WTC11 (cell line): Measurements from ENCODE around the gene WDFY4. TPM values are rescaled to one million over a fixed set of nuclear protein-coding genes. Genes with fewer than 3 reads are reported as not detected.

Experiments used
- ATAC-seq: fragments of 200-7000 bp; cut with Tn5 transposase; 2 replicates; pipeline ENCODE4 v1.10.0; 2021; ENCODE audit warnings: mild to moderate bottlenecking, moderate library complexity
- CTCF ChIA-PET: fragments of 300-600 bp; sonication (Branson Sonifier 250); formaldehyde crosslinking; loops from one replicate; lab custom pipeline; 2021; ENCODE audit warnings: antibody characterized with exemption; lab: Charles Lee
- POLR2A ChIA-PET: fragments of 350-600 bp; sonication (Branson Sonifier 250); formaldehyde crosslinking; loops from one replicate; lab custom pipeline; 2021; ENCODE audit warnings: antibody characterized with exemption; lab: Charles Lee
- DNase-seq: peaks from one replicate; pipeline ENCODE4 v3.0.0; 2021; ENCODE audit warnings: low spot score
- H3K27ac Mint-ChIP-seq: 2 replicates; pipeline ENCODE4 v1.8.0; 2021; ENCODE audit warnings: mixed read lengths
- H3K27me3 Mint-ChIP-seq: 2 replicates; pipeline ENCODE4 v1.8.0; 2021; ENCODE audit warnings: low read depth, mild to moderate bottlenecking, moderate library complexity, mixed read lengths
- H3K36me3 Mint-ChIP-seq: 2 replicates; pipeline ENCODE4 v1.8.0; 2021; ENCODE audit warnings: mixed read lengths
- H3K4me1 Mint-ChIP-seq: 2 replicates; pipeline ENCODE4 v1.8.0; 2022; ENCODE audit warnings: mixed read lengths
- H3K4me3 Mint-ChIP-seq: 2 replicates; pipeline ENCODE4 v1.8.0; 2021; ENCODE audit warnings: mild to moderate bottlenecking, moderate library complexity, mixed read lengths
- H3K9me3 Mint-ChIP-seq: 2 replicates; pipeline ENCODE4 v1.8.0; 2021; ENCODE audit warnings: mixed read lengths
- ESRRA ChIP-seq: sonication (generic); formaldehyde crosslinking; IDR thresholded peaks from 2 replicates; pipeline ENCODE4 v1.8.1; 2022; ENCODE audit warnings: mild to moderate bottlenecking, missing genetic modification reagents, borderline replicate concordance
- ETV6 ChIP-seq: sonication (generic); formaldehyde crosslinking; IDR thresholded peaks from 2 replicates; pipeline ENCODE4 v1.8.1; 2022; ENCODE audit warnings: mild to moderate bottlenecking, missing genetic modification reagents
- GABPB1 ChIP-seq: sonication (generic); formaldehyde crosslinking; IDR thresholded peaks from 2 replicates; pipeline ENCODE4 v1.8.1; 2023; ENCODE audit warnings: mild to moderate bottlenecking, missing genetic modification reagents
- GRHL2 ChIP-seq: fragments of 250-450 bp; sonication (Bioruptor Pico); IDR thresholded peaks from 2 replicates; pipeline ENCODE4 v1.8.0; 2022; ENCODE audit warnings: mild to moderate bottlenecking, moderate library complexity; ENCODE audit not compliant: insufficient replicate concordance, severe bottlenecking
- JUN ChIP-seq: sonication (generic); formaldehyde crosslinking; IDR thresholded peaks from 2 replicates; pipeline ENCODE4 v1.8.0; 2023; ENCODE audit warnings: mild to moderate bottlenecking, missing genetic modification reagents
- NFE2L1 ChIP-seq: sonication (generic); formaldehyde crosslinking; IDR thresholded peaks from 2 replicates; pipeline ENCODE4 v1.8.1; 2023; ENCODE audit warnings: missing genetic modification reagents
- TP53 ChIP-seq: sonication (generic); formaldehyde crosslinking; IDR thresholded peaks from 2 replicates; pipeline ENCODE4 v1.8.1; 2023; ENCODE audit warnings: mild to moderate bottlenecking, missing genetic modification reagents
- total RNA-seq: library from RNA; stranded (reverse); gene quantifications from 3 replicates; pipeline ENCODE4 v1.2.3, GENCODE V29; 2021
- TF ChIP-seq, protein P1 (sequence below): sonication (generic); formaldehyde crosslinking; IDR thresholded peaks from 2 replicates; pipeline ENCODE4 v1.8.0; 2022; ENCODE audit warnings: mild to moderate bottlenecking, missing genetic modification reagents
- TF ChIP-seq, protein P2 (sequence below): sonication (generic); formaldehyde crosslinking; conservative IDR thresholded peaks from 2 replicates; pipeline ENCODE4 v1.8.1; 2022; ENCODE audit warnings: mild to moderate bottlenecking, missing genetic modification reagents
- TF ChIP-seq, protein P3 (sequence below): sonication (generic); formaldehyde crosslinking; IDR thresholded peaks from 2 replicates; pipeline ENCODE4 v1.8.1; 2023; ENCODE audit warnings: mild to moderate bottlenecking, missing genetic modification reagents
- TF ChIP-seq, protein P4 (sequence below): sonication (generic); formaldehyde crosslinking; IDR thresholded peaks from 2 replicates; pipeline ENCODE4 v1.8.0; 2022; ENCODE audit warnings: missing genetic modification reagents
- TF ChIP-seq, protein P5 (sequence below): fragments of 250-450 bp; sonication (Bioruptor Pico); IDR thresholded peaks from 2 replicates; pipeline ENCODE4 v1.9.0; 2021; ENCODE audit warnings: mild to moderate bottlenecking, borderline replicate concordance

Gene WDFY4
- total RNA-seq, 1 experiment from 2014 or later, result 0.13 TPM

DNA sequence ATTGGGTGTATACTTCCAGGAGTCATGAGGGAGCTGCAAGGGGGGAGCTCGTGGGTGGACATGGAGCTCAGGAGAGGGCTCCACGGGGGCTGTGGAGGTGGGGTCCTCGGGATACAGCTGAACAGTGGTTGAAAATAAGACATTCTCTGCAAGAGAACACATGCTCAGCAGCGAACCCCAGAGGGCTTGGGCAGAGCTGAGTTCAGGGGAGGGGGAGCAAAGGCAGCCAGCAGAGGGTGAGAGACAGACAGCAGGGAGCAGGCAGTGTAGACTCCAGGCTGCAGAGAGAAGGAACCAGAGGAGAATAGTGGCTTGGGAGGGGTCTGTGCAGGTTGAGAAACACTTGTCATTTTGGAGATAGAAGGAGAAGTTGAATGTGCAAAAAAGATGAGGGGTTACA, 327.9 kb downstream of the WDFY4 start (continued):
- TF ChIP-seq, protein P1, sequence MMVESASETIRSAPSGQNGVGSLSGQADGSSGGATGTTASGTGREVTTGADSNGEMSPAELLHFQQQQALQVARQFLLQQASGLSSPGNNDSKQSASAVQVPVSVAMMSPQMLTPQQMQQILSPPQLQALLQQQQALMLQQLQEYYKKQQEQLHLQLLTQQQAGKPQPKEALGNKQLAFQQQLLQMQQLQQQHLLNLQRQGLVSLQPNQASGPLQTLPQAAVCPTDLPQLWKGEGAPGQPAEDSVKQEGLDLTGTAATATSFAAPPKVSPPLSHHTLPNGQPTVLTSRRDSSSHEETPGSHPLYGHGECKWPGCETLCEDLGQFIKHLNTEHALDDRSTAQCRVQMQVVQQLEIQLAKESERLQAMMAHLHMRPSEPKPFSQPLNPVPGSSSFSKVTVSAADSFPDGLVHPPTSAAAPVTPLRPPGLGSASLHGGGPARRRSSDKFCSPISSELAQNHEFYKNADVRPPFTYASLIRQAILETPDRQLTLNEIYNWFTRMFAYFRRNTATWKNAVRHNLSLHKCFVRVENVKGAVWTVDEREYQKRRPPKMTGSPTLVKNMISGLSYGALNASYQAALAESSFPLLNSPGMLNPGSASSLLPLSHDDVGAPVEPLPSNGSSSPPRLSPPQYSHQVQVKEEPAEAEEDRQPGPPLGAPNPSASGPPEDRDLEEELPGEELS (CRISPR knock-in tag), result no peak
- TF ChIP-seq, protein P2, sequence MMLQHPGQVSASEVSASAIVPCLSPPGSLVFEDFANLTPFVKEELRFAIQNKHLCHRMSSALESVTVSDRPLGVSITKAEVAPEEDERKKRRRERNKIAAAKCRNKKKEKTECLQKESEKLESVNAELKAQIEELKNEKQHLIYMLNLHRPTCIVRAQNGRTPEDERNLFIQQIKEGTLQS (CRISPR knock-in tag), result no peak
- TF ChIP-seq, protein P3, sequence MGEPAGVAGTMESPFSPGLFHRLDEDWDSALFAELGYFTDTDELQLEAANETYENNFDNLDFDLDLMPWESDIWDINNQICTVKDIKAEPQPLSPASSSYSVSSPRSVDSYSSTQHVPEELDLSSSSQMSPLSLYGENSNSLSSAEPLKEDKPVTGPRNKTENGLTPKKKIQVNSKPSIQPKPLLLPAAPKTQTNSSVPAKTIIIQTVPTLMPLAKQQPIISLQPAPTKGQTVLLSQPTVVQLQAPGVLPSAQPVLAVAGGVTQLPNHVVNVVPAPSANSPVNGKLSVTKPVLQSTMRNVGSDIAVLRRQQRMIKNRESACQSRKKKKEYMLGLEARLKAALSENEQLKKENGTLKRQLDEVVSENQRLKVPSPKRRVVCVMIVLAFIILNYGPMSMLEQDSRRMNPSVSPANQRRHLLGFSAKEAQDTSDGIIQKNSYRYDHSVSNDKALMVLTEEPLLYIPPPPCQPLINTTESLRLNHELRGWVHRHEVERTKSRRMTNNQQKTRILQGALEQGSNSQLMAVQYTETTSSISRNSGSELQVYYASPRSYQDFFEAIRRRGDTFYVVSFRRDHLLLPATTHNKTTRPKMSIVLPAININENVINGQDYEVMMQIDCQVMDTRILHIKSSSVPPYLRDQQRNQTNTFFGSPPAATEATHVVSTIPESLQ (CRISPR knock-in tag), result no peak
- TF ChIP-seq ESRRA (CRISPR knock-in tag) (no peak), JUN (no peak), GABPB1 (CRISPR knock-in tag) (no peak), NFE2L1 (CRISPR knock-in tag) (no peak), GRHL2 (CRISPR knock-in tag) (no peak)
- TF ChIP-seq, protein P4, sequence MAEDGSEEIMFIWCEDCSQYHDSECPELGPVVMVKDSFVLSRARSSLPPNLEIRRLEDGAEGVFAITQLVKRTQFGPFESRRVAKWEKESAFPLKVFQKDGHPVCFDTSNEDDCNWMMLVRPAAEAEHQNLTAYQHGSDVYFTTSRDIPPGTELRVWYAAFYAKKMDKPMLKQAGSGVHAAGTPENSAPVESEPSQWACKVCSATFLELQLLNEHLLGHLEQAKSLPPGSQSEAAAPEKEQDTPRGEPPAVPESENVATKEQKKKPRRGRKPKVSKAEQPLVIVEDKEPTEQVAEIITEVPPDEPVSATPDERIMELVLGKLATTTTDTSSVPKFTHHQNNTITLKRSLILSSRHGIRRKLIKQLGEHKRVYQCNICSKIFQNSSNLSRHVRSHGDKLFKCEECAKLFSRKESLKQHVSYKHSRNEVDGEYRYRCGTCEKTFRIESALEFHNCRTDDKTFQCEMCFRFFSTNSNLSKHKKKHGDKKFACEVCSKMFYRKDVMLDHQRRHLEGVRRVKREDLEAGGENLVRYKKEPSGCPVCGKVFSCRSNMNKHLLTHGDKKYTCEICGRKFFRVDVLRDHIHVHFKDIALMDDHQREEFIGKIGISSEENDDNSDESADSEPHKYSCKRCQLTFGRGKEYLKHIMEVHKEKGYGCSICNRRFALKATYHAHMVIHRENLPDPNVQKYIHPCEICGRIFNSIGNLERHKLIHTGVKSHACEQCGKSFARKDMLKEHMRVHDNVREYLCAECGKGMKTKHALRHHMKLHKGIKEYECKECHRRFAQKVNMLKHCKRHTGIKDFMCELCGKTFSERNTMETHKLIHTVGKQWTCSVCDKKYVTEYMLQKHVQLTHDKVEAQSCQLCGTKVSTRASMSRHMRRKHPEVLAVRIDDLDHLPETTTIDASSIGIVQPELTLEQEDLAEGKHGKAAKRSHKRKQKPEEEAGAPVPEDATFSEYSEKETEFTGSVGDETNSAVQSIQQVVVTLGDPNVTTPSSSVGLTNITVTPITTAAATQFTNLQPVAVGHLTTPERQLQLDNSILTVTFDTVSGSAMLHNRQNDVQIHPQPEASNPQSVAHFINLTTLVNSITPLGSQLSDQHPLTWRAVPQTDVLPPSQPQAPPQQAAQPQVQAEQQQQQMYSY, result no peak

DNA sequence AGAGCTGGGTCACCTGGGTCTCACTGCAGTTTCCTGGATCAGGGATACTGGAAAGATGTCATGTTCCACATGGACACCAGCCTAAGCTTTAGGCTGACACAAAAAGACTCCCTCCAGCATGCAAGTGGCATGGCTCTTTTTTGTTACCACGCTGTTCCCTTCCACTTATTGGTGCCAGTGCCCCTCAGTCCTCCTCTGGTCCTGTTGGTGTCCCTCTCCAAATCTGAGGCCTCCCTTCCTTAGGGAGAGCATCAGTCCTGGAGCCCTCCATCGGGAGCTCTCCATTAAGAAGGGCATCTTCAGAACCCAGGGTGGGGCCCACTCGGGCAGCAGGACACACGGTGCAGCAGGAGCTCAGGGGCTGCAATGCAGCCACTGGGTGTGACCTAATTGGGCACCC, 331.0 kb downstream of the WDFY4 start:
- ChIA-PET CTCF (no interaction called here), POLR2A (no interaction called here)
- ATAC-seq, result no peak
- Mint-ChIP-seq H3K4me3 (no peak overlapping the region), H3K27me3 (no peaks in the 10 kb centered on the region), H3K4me1 (peaks cover 10% of the 10 kb centered on the region), H3K36me3 (no peaks in the 10 kb centered on the region), H3K9me3 (no peaks in the 10 kb centered on the region), H3K27ac (no peak overlapping the region)
- DNase-seq, result no peak
- no peak for TF ChIP-seq TP53 (CRISPR knock-in tag)
- TF ChIP-seq ETV6 (CRISPR knock-in tag), result no peak

DNA sequence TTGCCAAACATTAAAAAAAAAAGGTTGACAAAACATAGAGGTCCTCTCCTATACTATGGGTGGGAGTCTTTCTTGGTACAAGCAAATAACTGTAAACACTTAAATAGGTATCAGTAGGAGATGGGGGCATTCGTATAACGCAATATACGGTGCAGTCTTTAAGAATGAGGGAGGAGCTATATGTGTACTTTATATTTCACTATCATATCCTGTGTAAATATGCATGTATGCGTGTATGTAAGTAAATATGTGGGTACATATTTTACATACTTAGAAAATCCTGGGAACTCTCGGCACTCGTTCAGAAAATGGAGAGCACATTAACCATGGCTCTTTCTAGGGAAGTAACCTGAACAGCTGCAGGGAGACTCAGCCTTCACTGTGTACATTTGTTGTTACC, 337.0 kb downstream of the WDFY4 start:
- no peaks in the 10 kb centered on the region for H3K9me3 Mint-ChIP-seq
- POLR2A ChIA-PET, result no interaction called here
- DNase-seq, result no peak
- H3K36me3 Mint-ChIP-seq, result no peaks in the 10 kb centered on the region
- H3K27me3 Mint-ChIP-seq, result no peaks in the 10 kb centered on the region
- TF ChIP-seq, protein P5, sequence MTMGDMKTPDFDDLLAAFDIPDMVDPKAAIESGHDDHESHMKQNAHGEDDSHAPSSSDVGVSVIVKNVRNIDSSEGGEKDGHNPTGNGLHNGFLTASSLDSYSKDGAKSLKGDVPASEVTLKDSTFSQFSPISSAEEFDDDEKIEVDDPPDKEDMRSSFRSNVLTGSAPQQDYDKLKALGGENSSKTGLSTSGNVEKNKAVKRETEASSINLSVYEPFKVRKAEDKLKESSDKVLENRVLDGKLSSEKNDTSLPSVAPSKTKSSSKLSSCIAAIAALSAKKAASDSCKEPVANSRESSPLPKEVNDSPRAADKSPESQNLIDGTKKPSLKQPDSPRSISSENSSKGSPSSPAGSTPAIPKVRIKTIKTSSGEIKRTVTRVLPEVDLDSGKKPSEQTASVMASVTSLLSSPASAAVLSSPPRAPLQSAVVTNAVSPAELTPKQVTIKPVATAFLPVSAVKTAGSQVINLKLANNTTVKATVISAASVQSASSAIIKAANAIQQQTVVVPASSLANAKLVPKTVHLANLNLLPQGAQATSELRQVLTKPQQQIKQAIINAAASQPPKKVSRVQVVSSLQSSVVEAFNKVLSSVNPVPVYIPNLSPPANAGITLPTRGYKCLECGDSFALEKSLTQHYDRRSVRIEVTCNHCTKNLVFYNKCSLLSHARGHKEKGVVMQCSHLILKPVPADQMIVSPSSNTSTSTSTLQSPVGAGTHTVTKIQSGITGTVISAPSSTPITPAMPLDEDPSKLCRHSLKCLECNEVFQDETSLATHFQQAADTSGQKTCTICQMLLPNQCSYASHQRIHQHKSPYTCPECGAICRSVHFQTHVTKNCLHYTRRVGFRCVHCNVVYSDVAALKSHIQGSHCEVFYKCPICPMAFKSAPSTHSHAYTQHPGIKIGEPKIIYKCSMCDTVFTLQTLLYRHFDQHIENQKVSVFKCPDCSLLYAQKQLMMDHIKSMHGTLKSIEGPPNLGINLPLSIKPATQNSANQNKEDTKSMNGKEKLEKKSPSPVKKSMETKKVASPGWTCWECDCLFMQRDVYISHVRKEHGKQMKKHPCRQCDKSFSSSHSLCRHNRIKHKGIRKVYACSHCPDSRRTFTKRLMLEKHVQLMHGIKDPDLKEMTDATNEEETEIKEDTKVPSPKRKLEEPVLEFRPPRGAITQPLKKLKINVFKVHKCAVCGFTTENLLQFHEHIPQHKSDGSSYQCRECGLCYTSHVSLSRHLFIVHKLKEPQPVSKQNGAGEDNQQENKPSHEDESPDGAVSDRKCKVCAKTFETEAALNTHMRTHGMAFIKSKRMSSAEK, result no peak
- TF ChIP-seq, all 79 proteins: peak for 0
- no peak for ATAC-seq
- Mint-ChIP-seq H3K4me1 (no peaks in the 10 kb centered on the region), H3K27ac (no peak overlapping the region), H3K4me3 (no peak overlapping the region)
- CTCF ChIA-PET, result no interaction called here
